HepG2 (cell line): ENCODE results near the gene ATG2A. TPM values are rescaled to one million over a fixed set of nuclear protein-coding genes. Genes with fewer than 3 reads are reported as not detected.

Experiments used
- BHLHE40 ChIP-seq: IDR thresholded peaks from 2 replicates; pipeline ENCODE4 v1.6.1; 2011; ENCODE audit warnings: low read length, improper control_type of control experiment
- BRCA1 ChIP-seq: sonication (generic); formaldehyde crosslinking; IDR thresholded peaks from 2 replicates; pipeline ENCODE4 v1.4.0; 2020; ENCODE audit warnings: missing genetic modification reagents
- HIC2 ChIP-seq: sonication (generic); formaldehyde crosslinking; IDR thresholded peaks from 2 replicates; pipeline ENCODE4 v1.9.0; 2022; ENCODE audit warnings: low read depth, missing genetic modification reagents
- HOXA5 ChIP-seq: sonication (generic); formaldehyde crosslinking; IDR thresholded peaks from 2 replicates; pipeline ENCODE4 v1.4.0; 2020; ENCODE audit warnings: missing genetic modification reagents
- KAT7 ChIP-seq: IDR thresholded peaks from 2 replicates; pipeline ENCODE4 v1.6.1; 2018; ENCODE audit warnings: borderline replicate concordance, missing compliant biosample characterization
- MED1 ChIP-seq: sonication (generic); formaldehyde crosslinking; IDR thresholded peaks from 2 replicates; pipeline ENCODE4 v1.4.0; 2020; ENCODE audit warnings: missing genetic modification reagents
- MNT ChIP-seq: fragments of 450-650 bp; IDR thresholded peaks from 2 replicates; pipeline ENCODE4 v1.6.1; 2016
- NCOR1 ChIP-seq: fragments of 200-600 bp; sonication (generic); IDR thresholded peaks from 2 replicates; pipeline ENCODE4 v1.7.0; 2017; ENCODE audit warnings: antibody characterized with exemption, low read length, borderline replicate concordance
- NFRKB ChIP-seq: fragments of 450-650 bp; IDR thresholded peaks from 2 replicates; pipeline ENCODE4 v1.6.1; 2017
- PHF20 ChIP-seq: sonication (generic); formaldehyde crosslinking; IDR thresholded peaks from 2 replicates; pipeline ENCODE4 v1.5.0; 2020; ENCODE audit warnings: mild to moderate bottlenecking, missing genetic modification reagents
- REST ChIP-seq, 2 experiments: IDR thresholded peaks; 2 replicates each; pipeline ENCODE4 v1.6.1; 2011 to 2012; ENCODE audit warnings: low read length in 2 of 2, borderline replicate concordance in 1 of 2, low read depth in 1 of 2, mild to moderate bottlenecking in 1 of 2, moderate library complexity in 1 of 2
- SATB2 ChIP-seq: sonication (generic); formaldehyde crosslinking; IDR thresholded peaks from 2 replicates; pipeline ENCODE4 v1.5.0; 2020; ENCODE audit warnings: missing genetic modification reagents
- SRSF4 ChIP-seq: fragments of 200-400 bp; formaldehyde crosslinking; IDR thresholded peaks from one replicate; pipeline ENCODE4 v1.6.1; 2018; ENCODE audit warnings: mild to moderate bottlenecking, low read depth, low read length, moderate library complexity; ENCODE audit not compliant: poor library complexity, severe bottlenecking
- SRY ChIP-seq: sonication (generic); formaldehyde crosslinking; IDR thresholded peaks from 2 replicates; pipeline ENCODE4 v1.8.0; 2022; ENCODE audit warnings: mild to moderate bottlenecking, missing genetic modification reagents
- SSRP1 ChIP-seq: IDR thresholded peaks from 2 replicates; pipeline ENCODE4 v1.6.1; 2016; ENCODE audit warnings: control low read depth
- ZBTB43 ChIP-seq: sonication (generic); formaldehyde crosslinking; conservative IDR thresholded peaks from 2 replicates; pipeline ENCODE4 v1.4.0; 2020; ENCODE audit warnings: missing genetic modification reagents
- ZNF251 ChIP-seq: sonication (generic); formaldehyde crosslinking; IDR thresholded peaks from 2 replicates; pipeline ENCODE4 v1.9.0; 2021; ENCODE audit warnings: mild to moderate bottlenecking, missing genetic modification reagents
- ZNF3 ChIP-seq: IDR thresholded peaks from 2 replicates; pipeline ENCODE4 v1.7.0; 2017; ENCODE audit warnings: inconsistent platforms
- ZNF317 ChIP-seq: sonication (generic); formaldehyde crosslinking; IDR thresholded peaks from 2 replicates; pipeline ENCODE4 v1.5.0; 2020; ENCODE audit warnings: mild to moderate bottlenecking, missing genetic modification reagents
- ZNF572 ChIP-seq: sonication (generic); formaldehyde crosslinking; IDR thresholded peaks from 2 replicates; pipeline ENCODE4 v1.5.1; 2020; ENCODE audit warnings: mild to moderate bottlenecking, missing genetic modification reagents
- ZNF691 ChIP-seq: sonication (generic); formaldehyde crosslinking; IDR thresholded peaks from 2 replicates; pipeline ENCODE4 v1.4.0; 2020; ENCODE audit warnings: missing genetic modification reagents, low read depth, mild to moderate bottlenecking, borderline replicate concordance
- polyA plus RNA-seq, 8 experiments: library from polyadenylated mRNA; depleted of rRNA in 3 of 8; stranded (reverse) in 7 of 8; unstranded in 1 of 8; fragments of >200 nt; fragmentation: Illumina TruSeq in 4 of 8; extraction: Trizol in 4 of 8; gene quantifications; 2 replicates each; pipeline versions ENCODE4 v1.2.1 to v1.2.3, GENCODE V29; 2011 to 2016; ENCODE audit warnings: low read depth in 4 of 8, missing spikeins in 1 of 8, mixed read lengths in 1 of 8; ENCODE audit not compliant: insufficient read depth in 1 of 8
- total RNA-seq, 5 experiments: library from RNA; depleted of rRNA; stranded (reverse); fragments of >200 nt; fragmentation: Illumina TruSeq; extraction: Trizol; gene quantifications; 2 replicates each; pipeline ENCODE4 v1.2.3, GENCODE V29; 2016; ENCODE audit warnings: low read depth in 1 of 5

The ATG2A gene
- total and polyA plus RNA-seq, 2 of the 13 experiments (the other 11 are each of a cell fraction or from before 2014, with no cell fraction given) = 6.7 to 8.0 TPM

GRCh38 chr11:64894070-64894811 lies 22.8 kb downstream of the ATG2A start (continued):
- TF ChIP-seq KAT7 (CRISPR knock-in tag) = no peak
- TF ChIP-seq ZNF691 (CRISPR knock-in tag) = peak; percentile 88; the same call in 1 of the 2 replicates
- TF ChIP-seq SSRP1 (CRISPR knock-in tag) = 0 out of 2 replicates have a peak, but pooled peaks have one; percentile 66
- peak; percentile 48; the same call in 1 of the 2 replicates for TF ChIP-seq BRCA1 (CRISPR knock-in tag)
- peak in 1 of 2 experiments; percentile 26; a peak in 1 of 4 replicates for TF ChIP-seq REST (IDR thresholded peaks at IDR 0.05; ENCODE audit: borderline replicate concordance in 1 of 2, low read depth in 1 of 2, low read length in 2 of 2)
- peak; percentile 99 for TF ChIP-seq HIC2 (CRISPR knock-in tag)
- TF ChIP-seq MED1 = peak; percentile 85
- no peak; the same call in 1 of the 2 replicates for TF ChIP-seq ZBTB43
- peak; percentile 90 for TF ChIP-seq NCOR1
- no peak for TF ChIP-seq SATB2 (CRISPR knock-in tag)
- no peak for TF ChIP-seq ZNF251 (CRISPR knock-in tag)
- peak; percentile 30 for TF ChIP-seq HOXA5 (CRISPR knock-in tag)
- no peak for TF ChIP-seq MNT
- peak; percentile 72; the same call in 1 of the 2 replicates for TF ChIP-seq ZNF317
- no peak for TF ChIP-seq SRY (CRISPR knock-in tag)
- no peak for TF ChIP-seq NFRKB
- no peak for TF ChIP-seq PHF20 (CRISPR knock-in tag)
- no peak for TF ChIP-seq ZNF3 (CRISPR knock-in tag)
- TF ChIP-seq ZNF572 = no peak
- no peak for TF ChIP-seq SRSF4
- peak; percentile 24; the same call in 1 of the 2 replicates for TF ChIP-seq BHLHE40
